Measurements from ENCODE around the gene BOD1L1. TPM values are rescaled to one million over a fixed set of nuclear protein-coding genes. Genes with fewer than 3 reads are reported as not detected.
A peak's percentile ranks its signal among the peaks of the same experiment; 100 is the strongest.

The BOD1L1 gene
- total and polyA plus RNA-seq, 2 experiments from 2014 or later = 18.2 to 43.2 TPM

GRCh38 chr4:13534344-13535063 lies 93.0 kb downstream of the BOD1L1 start:
- no peak overlapping the region for H2AFZ ChIP-seq
- H3F3A ChIP-seq (replicated peaks; ENCODE audit: low read depth) = peaks cover 68% of the 10 kb centered on the region
- TF ChIP-seq ETS1 (IDR thresholded peaks at IDR 0.05) (peak; percentile 58; the same call in 1 of the 2 replicates), NANOG (IDR thresholded peaks at IDR 0.05; ENCODE audit: borderline replicate concordance) (no peak), EZH2 (IDR thresholded peaks at IDR 0.05; ENCODE audit: low read depth, unreplicated experiment) (peak; percentile 82), POLR2AphosphoS5 (IDR thresholded peaks at IDR 0.05; ENCODE audit: low read depth) (no peak), EZH2phosphoT487 (IDR thresholded peaks at IDR 0.05; ENCODE audit: unreplicated experiment) (peak; percentile 70)
- TF ChIP-seq, protein P1, sequence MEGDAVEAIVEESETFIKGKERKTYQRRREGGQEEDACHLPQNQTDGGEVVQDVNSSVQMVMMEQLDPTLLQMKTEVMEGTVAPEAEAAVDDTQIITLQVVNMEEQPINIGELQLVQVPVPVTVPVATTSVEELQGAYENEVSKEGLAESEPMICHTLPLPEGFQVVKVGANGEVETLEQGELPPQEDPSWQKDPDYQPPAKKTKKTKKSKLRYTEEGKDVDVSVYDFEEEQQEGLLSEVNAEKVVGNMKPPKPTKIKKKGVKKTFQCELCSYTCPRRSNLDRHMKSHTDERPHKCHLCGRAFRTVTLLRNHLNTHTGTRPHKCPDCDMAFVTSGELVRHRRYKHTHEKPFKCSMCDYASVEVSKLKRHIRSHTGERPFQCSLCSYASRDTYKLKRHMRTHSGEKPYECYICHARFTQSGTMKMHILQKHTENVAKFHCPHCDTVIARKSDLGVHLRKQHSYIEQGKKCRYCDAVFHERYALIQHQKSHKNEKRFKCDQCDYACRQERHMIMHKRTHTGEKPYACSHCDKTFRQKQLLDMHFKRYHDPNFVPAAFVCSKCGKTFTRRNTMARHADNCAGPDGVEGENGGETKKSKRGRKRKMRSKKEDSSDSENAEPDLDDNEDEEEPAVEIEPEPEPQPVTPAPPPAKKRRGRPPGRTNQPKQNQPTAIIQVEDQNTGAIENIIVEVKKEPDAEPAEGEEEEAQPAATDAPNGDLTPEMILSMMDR (conservative IDR thresholded peaks at IDR 0.05; ENCODE audit: low read depth in 2 of 2) = peak in 1 of 2 experiments; percentile 26; a peak in 2 of 4 replicates
- DNase-seq (ENCODE audit: low spot score) (peak; percentile 71), ATAC-seq (no peak)
- no peaks in the 10 kb centered on the region for H3K36me3 ChIP-seq (ENCODE audit: insufficient read depth)
- H4K20me1 ChIP-seq (replicated peaks; ENCODE audit: insufficient read depth) = peaks cover 14% of the 10 kb centered on the region
- peaks cover 5% of the 10 kb centered on the region; the same call in 1 of the 3 replicates for H3K36me3 Mint-ChIP-seq (ENCODE audit: low read depth)
- H3K9me3 Mint-ChIP-seq = peaks cover 6% of the 10 kb centered on the region; the same call in 2 of the 3 replicates
- peak overlapping the region; percentile 76 for H3K4me2 ChIP-seq
- H3K27me3 ChIP-seq (ENCODE audit: insufficient read depth) = peaks cover 100% of the 10 kb centered on the region
- peak overlapping the region; percentile 34; the same call in 1 of the 3 replicates for H3K4me3 Mint-ChIP-seq
- H3K27ac ChIP-seq (ENCODE audit: low read depth) = no peak overlapping the region
- no peaks in the 10 kb centered on the region for H3K79me2 ChIP-seq (replicated peaks; ENCODE audit: insufficient read depth)
- H3K9me2 ChIP-seq (ENCODE audit: insufficient read depth) = no peaks in the 10 kb centered on the region
- H3K4me1 ChIP-seq (ENCODE audit: insufficient read depth) = peaks cover 91% of the 10 kb centered on the region
- H3K4me1 Mint-ChIP-seq = peaks cover 71% of the 10 kb centered on the region
- H3K27me3 Mint-ChIP-seq (ENCODE audit: insufficient read depth, low read depth, poor library complexity) = peaks cover 95% of the 10 kb centered on the region
- H3K27ac Mint-ChIP-seq = no peak overlapping the region
- peak overlapping the region; percentile 49 for H3K4me3 ChIP-seq

- DNase-seq (ENCODE audit: low spot score) (no peak), ATAC-seq (no peak)
- no peaks in the 10 kb centered on the region for H3K79me2 ChIP-seq (replicated peaks; ENCODE audit: insufficient read depth)
- no peaks in the 10 kb centered on the region for H3K9me2 ChIP-seq (ENCODE audit: insufficient read depth)
- no peak overlapping the region for H3K27ac Mint-ChIP-seq
- H3K4me3 Mint-ChIP-seq = peak overlapping the region; percentile 34; the same call in 1 of the 3 replicates
- H3K27me3 ChIP-seq (ENCODE audit: insufficient read depth) = peaks cover 100% of the 10 kb centered on the region
- peaks cover 14% of the 10 kb centered on the region for H4K20me1 ChIP-seq (replicated peaks; ENCODE audit: insufficient read depth)
- peaks cover 5% of the 10 kb centered on the region; the same call in 1 of the 3 replicates for H3K36me3 Mint-ChIP-seq (ENCODE audit: low read depth)
- H3K27me3 Mint-ChIP-seq (ENCODE audit: insufficient read depth, low read depth, poor library complexity) = peaks cover 95% of the 10 kb centered on the region
- peaks cover 65% of the 10 kb centered on the region for H3F3A ChIP-seq (replicated peaks; ENCODE audit: low read depth)
- H3K4me3 ChIP-seq = peak overlapping the region; percentile 49
- no peak overlapping the region for H2AFZ ChIP-seq
- H3K27ac ChIP-seq (ENCODE audit: low read depth) = no peak overlapping the region
- peaks cover 6% of the 10 kb centered on the region; the same call in 2 of the 3 replicates for H3K9me3 Mint-ChIP-seq
- no peaks in the 10 kb centered on the region for H3K36me3 ChIP-seq (ENCODE audit: insufficient read depth)
- H3K4me1 ChIP-seq (ENCODE audit: insufficient read depth) = peaks cover 91% of the 10 kb centered on the region
- H3K4me2 ChIP-seq = peak overlapping the region; percentile 76
- peaks cover 73% of the 10 kb centered on the region for H3K4me1 Mint-ChIP-seq
- TF ChIP-seq CREB1 (CRISPR knock-in tag; IDR thresholded peaks at IDR 0.05; ENCODE audit: low read depth) (no peak), STAT1 (IDR thresholded peaks at IDR 0.05; ENCODE audit: unreplicated experiment) (no peak), POLR2AphosphoS5 (IDR thresholded peaks at IDR 0.05; ENCODE audit: low read depth) (no peak), EZH2phosphoT487 (IDR thresholded peaks at IDR 0.05; ENCODE audit: unreplicated experiment) (peak; percentile 41), NANOG (IDR thresholded peaks at IDR 0.05; ENCODE audit: borderline replicate concordance) (no peak), ZNF462 (CRISPR knock-in tag; IDR thresholded peaks at IDR 0.05) (no peak), JUNB (IDR thresholded peaks at IDR 0.05; ENCODE audit: unreplicated experiment) (no peak)
These were observed 93.7 kb downstream of the BOD1L1 start for GRCh38 chr4:13533670-13534343.
